ENCODE results near the gene SDK1.
"Not testable (repeated sequence)": the region's sequence is repeated elsewhere in the genome, so short reads cannot be mapped to it uniquely, and the experiment has no call there.

Gene SDK1

GRCh38 chr7:3961857-3962503 is 660.9 kb downstream of the SDK1 start:
- Mint-ChIP-seq H3K27me3 (no peaks in the 10 kb centered on the region), H3K36me3 (ENCODE audit: low read depth) (no peaks in the 10 kb centered on the region), H3K27ac (no peak overlapping the region), H3K9me3 (peaks cover 15% of the 10 kb centered on the region), H3K4me1 (ENCODE audit: low read depth) (no peaks in the 10 kb centered on the region), H3K4me3 (no peak overlapping the region)
- intact Hi-C loops (cut with micrococcal nuclease), result no loop called here

- H3K4me1 Mint-ChIP-seq (ENCODE audit: low read depth); H3K27me3 Mint-ChIP-seq; H3K27ac Mint-ChIP-seq; intact Hi-C loops (cut with micrococcal nuclease); H3K4me3 Mint-ChIP-seq; H3K36me3 Mint-ChIP-seq (ENCODE audit: low read depth): not testable (repeated sequence)
- H3K9me3 Mint-ChIP-seq, result peaks cover 27% of the 10 kb centered on the region
Measured at GRCh38 chr7:3963768-3964167, 662.7 kb downstream of the SDK1 start.

- H3K4me3 Mint-ChIP-seq, result no peak overlapping the region
- intact Hi-C loops (cut with micrococcal nuclease), result no loop called here
- H3K36me3 Mint-ChIP-seq (ENCODE audit: low read depth), result no peaks in the 10 kb centered on the region
- H3K9me3 Mint-ChIP-seq, result peaks cover 32% of the 10 kb centered on the region
- no peak overlapping the region for H3K27ac Mint-ChIP-seq
- no peaks in the 10 kb centered on the region for H3K27me3 Mint-ChIP-seq
- H3K4me1 Mint-ChIP-seq (ENCODE audit: low read depth), result no peaks in the 10 kb centered on the region
Measured at GRCh38 chr7:3964980-3965606, 664.0 kb downstream of the SDK1 start.

DNA sequence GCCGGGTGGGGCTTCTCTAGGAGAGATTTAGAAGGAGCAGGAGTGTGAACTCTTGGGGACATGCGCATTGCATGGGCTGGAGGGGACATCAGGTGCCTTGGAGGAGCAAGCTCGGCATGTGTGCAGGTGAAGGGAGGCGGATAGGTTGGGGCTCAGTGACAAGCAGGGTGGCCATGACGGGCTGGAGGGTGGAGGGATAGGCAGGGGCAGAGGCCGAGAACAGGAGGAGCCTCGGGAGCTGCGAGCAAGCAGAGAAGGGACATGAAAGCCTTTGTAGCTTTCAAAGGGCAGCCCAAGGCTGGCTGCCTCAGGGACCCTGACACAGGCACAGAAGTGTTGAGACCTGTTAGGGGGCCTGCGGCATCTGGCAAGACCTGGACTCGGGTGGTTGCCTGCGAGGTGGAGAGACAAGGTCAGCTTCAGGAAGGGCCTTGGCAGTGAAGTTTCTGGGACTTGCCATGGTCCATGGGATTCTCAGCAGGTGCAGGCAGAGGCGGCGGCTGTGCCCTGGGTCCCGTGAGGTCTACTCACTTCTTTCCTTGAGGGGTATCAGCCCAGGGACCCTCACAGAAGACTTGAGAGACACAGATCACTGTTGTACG is 664.8 kb downstream of the SDK1 start:
- no peaks in the 10 kb centered on the region for H3K27me3 Mint-ChIP-seq
- intact Hi-C loops (cut with micrococcal nuclease), result no loop called here
- no peaks in the 10 kb centered on the region for H3K4me1 Mint-ChIP-seq (ENCODE audit: low read depth)
- no peak overlapping the region for H3K4me3 Mint-ChIP-seq
- H3K36me3 Mint-ChIP-seq (ENCODE audit: low read depth), result no peaks in the 10 kb centered on the region
- H3K27ac Mint-ChIP-seq, result no peak overlapping the region
- H3K9me3 Mint-ChIP-seq, result peaks cover 32% of the 10 kb centered on the region

GRCh38 chr7:3968234-3968633 is 667.2 kb downstream of the SDK1 start:
- Mint-ChIP-seq H3K27me3 (no peaks in the 10 kb centered on the region), H3K36me3 (ENCODE audit: low read depth) (no peaks in the 10 kb centered on the region), H3K4me1 (ENCODE audit: low read depth) (no peaks in the 10 kb centered on the region), H3K4me3 (no peak overlapping the region), H3K27ac (no peak overlapping the region), H3K9me3 (peaks cover 38% of the 10 kb centered on the region)
- intact Hi-C loops (cut with micrococcal nuclease), result no loop called here

DNA sequence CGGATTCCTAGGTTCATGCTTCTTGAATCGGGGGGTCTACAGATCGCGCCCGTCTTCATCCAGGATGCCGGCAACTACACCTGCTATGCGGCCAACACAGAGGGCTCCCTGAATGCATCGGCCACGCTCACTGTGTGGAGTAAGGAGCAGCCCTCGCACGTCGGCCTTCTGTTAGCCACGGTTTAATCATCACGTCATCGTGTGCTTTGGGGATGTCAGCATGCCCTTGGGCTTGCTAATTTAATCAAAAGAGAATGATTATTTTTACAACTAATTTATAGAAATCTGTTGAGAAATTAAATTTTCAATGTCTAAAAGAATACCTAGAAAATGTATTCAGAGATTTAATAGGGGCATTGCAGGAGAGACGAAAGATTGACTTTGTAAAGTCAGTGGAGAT is 668.2 kb downstream of the SDK1 start:
- Mint-ChIP-seq H3K9me3 (peaks cover 44% of the 10 kb centered on the region), H3K27ac (no peak overlapping the region), H3K4me3 (no peak overlapping the region), H3K36me3 (ENCODE audit: low read depth) (no peaks in the 10 kb centered on the region), H3K4me1 (ENCODE audit: low read depth) (no peaks in the 10 kb centered on the region), H3K27me3 (no peaks in the 10 kb centered on the region)
- intact Hi-C loops (cut with micrococcal nuclease), result no loop called here

- Mint-ChIP-seq H3K4me1 (ENCODE audit: low read depth) (no peaks in the 10 kb centered on the region), H3K4me3 (no peak overlapping the region), H3K27ac (no peak overlapping the region), H3K27me3 (no peaks in the 10 kb centered on the region), H3K9me3 (peaks cover 57% of the 10 kb centered on the region), H3K36me3 (ENCODE audit: low read depth) (no peaks in the 10 kb centered on the region)
- intact Hi-C loops (cut with micrococcal nuclease), result no loop called here
Measured at GRCh38 chr7:3971323-3971722, 670.3 kb downstream of the SDK1 start.

- Mint-ChIP-seq H3K4me1 (ENCODE audit: low read depth) (no peaks in the 10 kb centered on the region), H3K27ac (no peak overlapping the region), H3K36me3 (ENCODE audit: low read depth) (no peaks in the 10 kb centered on the region), H3K4me3 (no peak overlapping the region), H3K9me3 (peaks cover 48% of the 10 kb centered on the region), H3K27me3 (no peaks in the 10 kb centered on the region)
- intact Hi-C loops (cut with micrococcal nuclease), result no loop called here
Measured at GRCh38 chr7:3973264-3973663, 672.2 kb downstream of the SDK1 start.

DNA sequence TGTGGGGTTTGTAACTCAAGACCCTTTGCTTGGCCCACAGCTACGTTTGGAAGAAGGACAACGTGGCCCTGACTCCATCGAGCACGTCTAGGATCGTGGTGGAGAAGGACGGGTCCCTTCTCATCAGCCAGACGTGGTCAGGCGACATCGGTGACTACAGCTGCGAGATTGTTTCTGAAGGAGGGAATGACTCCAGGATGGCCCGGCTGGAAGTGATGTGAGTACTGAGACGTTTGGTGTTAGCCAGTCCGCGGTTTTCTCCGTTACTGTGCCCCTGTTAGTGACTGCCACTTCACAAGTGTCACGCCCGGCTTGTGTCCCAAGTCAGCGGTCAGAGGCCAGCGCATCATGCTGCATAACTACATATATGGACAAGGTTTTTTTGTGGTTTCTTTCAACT is 673.3 kb downstream of the SDK1 start:
- Mint-ChIP-seq H3K4me3 (no peak overlapping the region), H3K27ac (no peak overlapping the region), H3K9me3 (peaks cover 38% of the 10 kb centered on the region), H3K27me3 (no peaks in the 10 kb centered on the region), H3K36me3 (ENCODE audit: low read depth) (no peaks in the 10 kb centered on the region), H3K4me1 (ENCODE audit: low read depth) (no peaks in the 10 kb centered on the region)
- intact Hi-C loops (cut with micrococcal nuclease), result no loop called here

- H3K36me3 Mint-ChIP-seq (ENCODE audit: low read depth), result no peaks in the 10 kb centered on the region
- peaks cover 38% of the 10 kb centered on the region for H3K9me3 Mint-ChIP-seq
- H3K27ac Mint-ChIP-seq, result no peak overlapping the region
- no peaks in the 10 kb centered on the region for H3K4me1 Mint-ChIP-seq (ENCODE audit: low read depth)
- H3K4me3 Mint-ChIP-seq, result no peak overlapping the region
- H3K27me3 Mint-ChIP-seq, result no peaks in the 10 kb centered on the region
- intact Hi-C loops (cut with micrococcal nuclease), result no loop called here
Measured at GRCh38 chr7:3975371-3975770, 674.3 kb downstream of the SDK1 start.

GRCh38 chr7:3977391-3977790 is 676.3 kb downstream of the SDK1 start:
- Mint-ChIP-seq H3K27me3 (no peaks in the 10 kb centered on the region), H3K27ac (no peak overlapping the region), H3K9me3 (peaks cover 35% of the 10 kb centered on the region), H3K4me1 (ENCODE audit: low read depth) (no peaks in the 10 kb centered on the region), H3K4me3 (no peak overlapping the region), H3K36me3 (ENCODE audit: low read depth) (no peaks in the 10 kb centered on the region)
- intact Hi-C loops (cut with micrococcal nuclease), result no loop called here

- intact Hi-C loops (cut with micrococcal nuclease), result no loop called here
- Mint-ChIP-seq H3K9me3 (peaks cover 25% of the 10 kb centered on the region), H3K36me3 (ENCODE audit: low read depth) (no peaks in the 10 kb centered on the region), H3K27ac (no peak overlapping the region), H3K27me3 (no peaks in the 10 kb centered on the region), H3K4me3 (no peak overlapping the region), H3K4me1 (ENCODE audit: low read depth) (no peaks in the 10 kb centered on the region)
Measured at GRCh38 chr7:3978839-3979238, 677.8 kb downstream of the SDK1 start.

- Mint-ChIP-seq H3K4me1 (ENCODE audit: low read depth) (no peaks in the 10 kb centered on the region), H3K27me3 (no peaks in the 10 kb centered on the region), H3K36me3 (ENCODE audit: low read depth) (no peaks in the 10 kb centered on the region), H3K27ac (no peak overlapping the region), H3K4me3 (no peak overlapping the region), H3K9me3 (peaks cover 16% of the 10 kb centered on the region)
- intact Hi-C loops (cut with micrococcal nuclease), result no loop called here
Measured at GRCh38 chr7:3979611-3980299, 678.7 kb downstream of the SDK1 start.

DNA sequence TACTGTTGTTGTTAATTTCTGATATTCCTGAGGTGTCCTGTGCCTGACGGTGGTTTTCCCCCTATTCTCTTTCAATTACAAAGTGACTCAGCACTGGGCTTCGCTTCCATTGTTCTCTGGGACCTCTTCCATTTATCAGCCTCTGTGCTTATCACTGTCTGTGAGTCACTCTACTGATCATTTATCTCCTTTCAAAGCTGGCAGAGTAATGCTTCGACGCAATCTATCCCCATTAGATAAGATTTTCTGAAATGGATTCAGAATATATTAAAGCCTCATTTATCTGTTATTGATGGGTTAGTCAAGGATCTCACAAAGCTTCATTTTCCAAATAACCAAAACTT is 679.2 kb downstream of the SDK1 start:
- H3K36me3 Mint-ChIP-seq (ENCODE audit: low read depth), result no peaks in the 10 kb centered on the region
- peaks cover 11% of the 10 kb centered on the region for H3K9me3 Mint-ChIP-seq
- H3K4me1 Mint-ChIP-seq (ENCODE audit: low read depth), result no peaks in the 10 kb centered on the region
- intact Hi-C loops (cut with micrococcal nuclease), result no loop called here
- no peak overlapping the region for H3K27ac Mint-ChIP-seq
- no peaks in the 10 kb centered on the region for H3K27me3 Mint-ChIP-seq
- no peak overlapping the region for H3K4me3 Mint-ChIP-seq
